ENCODE results near the gene WNT3A. TPM values are rescaled to one million over a fixed set of nuclear protein-coding genes. Genes with fewer than 3 reads are reported as not detected.

The WNT3A gene
- total and polyA plus RNA-seq, 9 of the 15 experiments (the other 6 are each of a cell fraction or from before 2014, with no cell fraction given), result not detected

DNA sequence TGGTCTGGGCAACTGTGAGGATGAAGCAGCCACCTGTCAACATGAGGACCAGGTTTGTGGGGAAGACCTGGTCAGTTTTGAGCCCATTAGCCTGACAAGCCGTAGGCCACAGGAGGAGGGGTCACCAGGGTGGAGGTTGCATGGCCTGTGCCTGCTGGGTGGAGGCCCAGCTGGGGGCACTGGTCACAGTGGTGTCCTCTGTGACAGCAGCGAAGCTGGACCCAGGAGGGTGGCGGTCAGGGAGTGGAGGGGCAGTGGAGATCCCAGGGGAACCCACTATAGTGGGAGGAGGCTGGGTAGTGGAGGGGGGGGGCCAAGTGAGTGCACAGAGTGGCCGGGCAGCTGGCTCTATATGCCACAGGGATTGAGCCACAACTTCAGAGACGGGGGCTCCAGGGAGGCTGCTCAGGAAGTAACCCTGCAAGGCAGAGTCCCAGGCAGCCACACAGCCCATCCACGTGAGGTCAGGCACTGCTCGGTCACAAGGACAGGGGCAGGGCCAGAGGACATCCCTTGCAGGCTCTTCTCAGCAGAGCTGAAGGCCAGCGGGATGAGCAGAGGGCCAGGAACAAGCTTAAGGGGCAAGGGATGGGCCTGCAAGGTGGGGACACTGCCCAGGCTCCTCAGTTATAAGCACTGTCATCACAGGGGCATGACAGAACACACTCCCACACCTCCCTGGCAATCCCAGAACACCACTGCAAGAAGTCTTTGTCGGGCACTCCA, 98.6 kb downstream of the WNT3A start (continued):
- TF ChIP-seq CREB1 (IDR thresholded peaks at IDR 0.05) (no peak), CREB1 (CRISPR knock-in tag; IDR thresholded peaks at IDR 0.05) (no peak), POLR2A (conservative IDR thresholded peaks at IDR 0.05) (peak; percentile 54; the same call in 1 of the 2 replicates), SAFB (IDR thresholded peaks at IDR 0.05; ENCODE audit: borderline replicate concordance, low read depth, low read length) (no peak)
- TF ChIP-seq, protein P1, sequence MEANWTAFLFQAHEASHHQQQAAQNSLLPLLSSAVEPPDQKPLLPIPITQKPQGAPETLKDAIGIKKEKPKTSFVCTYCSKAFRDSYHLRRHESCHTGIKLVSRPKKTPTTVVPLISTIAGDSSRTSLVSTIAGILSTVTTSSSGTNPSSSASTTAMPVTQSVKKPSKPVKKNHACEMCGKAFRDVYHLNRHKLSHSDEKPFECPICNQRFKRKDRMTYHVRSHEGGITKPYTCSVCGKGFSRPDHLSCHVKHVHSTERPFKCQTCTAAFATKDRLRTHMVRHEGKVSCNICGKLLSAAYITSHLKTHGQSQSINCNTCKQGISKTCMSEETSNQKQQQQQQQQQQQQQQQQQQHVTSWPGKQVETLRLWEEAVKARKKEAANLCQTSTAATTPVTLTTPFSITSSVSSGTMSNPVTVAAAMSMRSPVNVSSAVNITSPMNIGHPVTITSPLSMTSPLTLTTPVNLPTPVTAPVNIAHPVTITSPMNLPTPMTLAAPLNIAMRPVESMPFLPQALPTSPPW (CRISPR knock-in tag; IDR thresholded peaks at IDR 0.05), result peak; percentile 16; the same call in 1 of the 2 replicates

DNA sequence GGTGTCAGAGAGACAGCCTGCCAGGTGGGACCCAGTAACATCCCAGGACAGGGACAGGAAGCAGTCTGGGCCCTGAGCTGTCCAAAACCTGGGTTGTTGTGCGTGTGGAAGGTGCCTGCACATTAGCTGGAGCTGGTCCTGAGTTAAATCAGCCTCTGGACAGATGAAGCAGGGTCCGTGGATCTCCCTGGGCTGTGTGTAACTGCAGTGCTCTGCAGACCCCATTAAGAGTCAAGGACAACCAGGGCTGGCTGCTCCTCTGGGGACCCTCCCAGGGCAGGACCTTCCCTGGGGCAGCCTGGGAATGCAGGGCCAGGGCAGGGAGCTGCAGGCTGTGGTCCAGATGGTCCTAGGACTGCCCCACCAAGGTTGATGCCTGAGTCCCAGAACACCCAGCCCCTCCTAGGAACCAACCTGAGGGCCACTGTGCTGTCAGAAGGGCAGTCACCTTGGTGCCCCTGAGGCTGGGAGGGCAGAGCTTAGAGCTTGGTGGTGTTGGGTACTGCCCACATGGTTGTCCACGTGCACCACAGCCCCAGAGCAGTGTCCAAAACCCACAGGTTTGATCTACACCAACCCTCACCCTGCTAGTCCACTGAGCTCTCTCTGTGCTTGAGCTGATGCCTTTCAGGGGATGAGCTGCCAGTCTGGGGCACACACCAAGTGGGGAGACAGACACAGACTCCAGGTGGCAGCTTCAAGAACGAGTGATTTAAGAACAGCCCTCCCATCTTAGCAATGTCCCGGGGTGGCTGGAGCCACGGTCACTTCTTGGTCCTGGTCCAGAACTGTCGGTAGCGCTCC, 99.4 kb downstream of the WNT3A start:
- CTCF ChIA-PET (ENCODE audit: low intra/inter-chr PET ratio), result no interaction called here
- WGBS (ENCODE audit: insufficient coverage, low coverage, missing lambda C conversion rate), result 71% methylated on average over 8 of the region's 8 CpGs
- no peak for ATAC-seq
- Histone ChIP-seq H3K9ac (ENCODE audit: insufficient read depth in 1 of 2, low read depth in 2 of 2, low read length in 2 of 2) (0 out of 4 replicates have a peak overlapping the region, but pooled peaks of 1 of the 2 experiments have one; percentile 19), H3K4me1 (replicated peaks in 1 of 2; ENCODE audit: control insufficient read depth in 2 of 2, insufficient read depth in 2 of 2, low read length in 2 of 2) (peaks cover 30 to 71% of the 10 kb centered on the region in 2 experiments), H3K9me1 (ENCODE audit: control insufficient read depth, insufficient read depth, low read length) (no peaks in the 10 kb centered on the region), H3K79me2 (ENCODE audit: control insufficient read depth, insufficient read depth, low read length) (peaks cover 55% of the 10 kb centered on the region), H3K27me3 (ENCODE audit: control insufficient read depth in 2 of 2, insufficient read depth in 2 of 2, low read length in 2 of 2) (no peaks in the 10 kb centered on the region), H3K9me3 (replicated peaks; ENCODE audit: control insufficient read depth, insufficient read depth, low read depth, low read length) (peaks cover 5% of the 10 kb centered on the region; the same call in 1 of the 2 replicates), H3K36me3 (ENCODE audit: control insufficient read depth, insufficient read depth, low read length) (peaks cover 33% of the 10 kb centered on the region; the same call in 2 of the 3 replicates), H3K4me3 (no peak overlapping the region), H2AFZ (ENCODE audit: low read depth, low read length) (no peak overlapping the region), H3K4me2 (ENCODE audit: insufficient read depth, low read length) (no peak overlapping the region), H3K27ac (ENCODE audit: extremely low read depth, low read depth, low read length) (no peak overlapping the region), H4K20me1 (replicated peaks; ENCODE audit: control insufficient read depth, insufficient read depth, low read length) (0 out of 2 replicates have a peak, but pooled peaks cover 4% of the 10 kb centered on the region)
- FAIRE-seq, result no peak
- BruUV-seq (replicated peaks), result no TSS peak
- intact Hi-C loops (cut with micrococcal nuclease) (no loop called here), in situ Hi-C loops (cut with MboI) (no loop called here)
- 0 out of 2 replicates have a peak, but pooled peaks have one; percentile 19 for TF ChIP-seq POLR2G (IDR thresholded peaks at IDR 0.05; ENCODE audit: low read depth, low read length)
- TF ChIP-seq, protein P2, sequence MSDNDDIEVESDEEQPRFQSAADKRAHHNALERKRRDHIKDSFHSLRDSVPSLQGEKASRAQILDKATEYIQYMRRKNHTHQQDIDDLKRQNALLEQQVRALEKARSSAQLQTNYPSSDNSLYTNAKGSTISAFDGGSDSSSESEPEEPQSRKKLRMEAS (CRISPR knock-in tag; IDR thresholded peaks at IDR 0.05), result 0 out of 2 replicates have a peak, but pooled peaks have one; percentile 18
- 0 out of 2 replicates have a peak, but pooled peaks have one; percentile 12 for TF ChIP-seq RBFOX2 (IDR thresholded peaks at IDR 0.05; ENCODE audit: low read depth, low read length)
- no peak for TF ChIP-seq L3MBTL2 (IDR thresholded peaks at IDR 0.05)
- no peak for TF ChIP-seq BRCA1 (IDR thresholded peaks at IDR 0.05)
- TF ChIP-seq BRCA1 (CRISPR knock-in tag; IDR thresholded peaks at IDR 0.05), result 0 out of 2 replicates have a peak, but pooled peaks have one; percentile 48
- DNase-seq (ENCODE audit: extremely low read depth in 1 of 4, low spot score in 3 of 4), result peak in 1 of 4 experiments; percentile 3
- POLR2A ChIA-PET, result interaction anchor here (0.6 to 2.1 kb wide), 10 partner anchors 8 to 395 kb away, joined by 3 to 13 read pairs (median 3); partner anchors contain the start of gene ARF1
